NCI-H2196 treated with DMSO at 0.1 percent for 48 hours (cell line): ENCODE results near the gene NUP210L.

Experiments used
- DNase-seq: peaks from one replicate; lab custom pipeline; 2025; ENCODE audit not compliant: unreplicated experiment; lab: John Stamatoyannopoulos, UW

NUP210L gene

GRCh38 chr1:154154534-154155191, at the start of gene NUP210L:
NUP210L (minus strand) TSS chr1:154155073.
- no peak for DNase-seq

- no peak for DNase-seq
These were observed 44.6 kb upstream of the NUP210L start for GRCh38 chr1:154199563-154199879.

GRCh38 chr1:154198756-154199562, 44.1 kb upstream of the NUP210L start:
- DNase-seq, result no peak

- DNase-seq, result peak; percentile 74
These were observed 38.9 kb upstream of the NUP210L start for GRCh38 chr1:154193821-154194220.

- no peak for DNase-seq
These were observed 37.6 kb upstream of the NUP210L start for GRCh38 chr1:154192476-154192875.

GRCh38 chr1:154191990-154192461, 37.2 kb upstream of the NUP210L start, which contains the start of gene TPM3:
TPM3 (minus strand) TSS chr1:154192100; CDS start chr1:154192018, 82 bp downstream.
- DNase-seq, result no peak

- no peak for DNase-seq
These were observed 35.7 kb upstream of the NUP210L start for GRCh38 chr1:154190550-154190949.

- no peak for DNase-seq
These were observed 32.1 kb upstream of the NUP210L start for GRCh38 chr1:154186852-154187501.

GRCh38 chr1:154186177-154186576, 31.3 kb upstream of the NUP210L start:
- DNase-seq, result peak; percentile 76

- DNase-seq, result peak; percentile 98
These were observed 28.4 kb upstream of the NUP210L start for GRCh38 chr1:154183046-154183915.

GRCh38 chr1:154182344-154183045, 27.6 kb upstream of the NUP210L start:
- peak; percentile 30 for DNase-seq

- no peak for DNase-seq
These were observed 27.1 kb upstream of the NUP210L start for GRCh38 chr1:154181944-154182343.

- DNase-seq, result no peak
These were observed 25.2 kb upstream of the NUP210L start for GRCh38 chr1:154179946-154180687.

- DNase-seq, result no peak
These were observed 24.3 kb upstream of the NUP210L start for GRCh38 chr1:154178911-154179811.

- DNase-seq, result no peak
These were observed 23.1 kb upstream of the NUP210L start for GRCh38 chr1:154178013-154178412.

GRCh38 chr1:154176337-154176736, 21.5 kb upstream of the NUP210L start:
- no peak for DNase-seq

GRCh38 chr1:154174654-154175053, 19.8 kb upstream of the NUP210L start:
- DNase-seq, result no peak

- no peak for DNase-seq
These were observed 17.0 kb upstream of the NUP210L start for GRCh38 chr1:154171880-154172279.

- DNase-seq, result no peak
These were observed 16.3 kb upstream of the NUP210L start for GRCh38 chr1:154171223-154171583.
